ENCODE measurements around the gene INPP4B. TPM values are rescaled to one million over a fixed set of nuclear protein-coding genes. Genes with fewer than 3 reads are reported as not detected.

Gene INPP4B
- total and polyA plus RNA-seq, 2 donors (not counting 1 experiment from before 2014, with no cell fraction given): 0.03 TPM; not detected in 1

DNA sequence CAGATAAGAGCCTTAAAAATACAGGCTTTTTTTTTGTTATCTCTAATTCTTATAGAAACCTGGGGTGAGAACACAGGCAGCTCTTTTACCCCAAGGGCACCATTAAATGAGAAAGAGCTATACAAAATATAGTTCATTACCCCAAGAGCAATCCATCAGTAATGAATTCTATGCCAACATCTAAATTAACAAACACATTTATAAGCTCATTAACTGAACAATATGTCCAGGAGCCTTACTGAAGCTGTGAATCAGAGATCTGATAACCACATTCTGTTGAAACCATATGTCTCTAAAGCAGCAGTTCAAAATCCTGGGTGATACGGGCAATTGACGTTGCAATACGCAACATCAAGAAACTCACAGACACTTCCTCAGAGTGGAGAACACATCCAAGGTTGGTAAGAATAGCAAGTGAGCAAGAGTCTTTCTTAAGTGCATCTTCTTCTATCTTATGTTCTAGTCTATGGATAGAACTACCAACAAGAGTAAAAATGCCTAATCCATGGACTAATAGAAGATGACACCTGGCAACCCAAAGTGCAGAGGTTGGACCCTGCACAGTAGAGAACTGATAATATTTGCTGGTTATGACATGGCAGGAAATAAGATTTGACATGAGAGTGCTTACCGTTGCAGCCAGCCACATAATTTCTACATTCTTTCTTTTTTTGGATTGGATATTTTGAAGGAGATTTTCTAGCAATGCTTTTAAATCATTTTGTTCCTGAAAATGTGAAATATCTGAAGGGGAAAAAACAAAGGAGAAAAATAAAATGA lies 760.4 kb downstream of the INPP4B start:
- no peak overlapping the region for H3K27ac Mint-ChIP-seq
- CTCF ChIA-PET: no interaction called here

DNA sequence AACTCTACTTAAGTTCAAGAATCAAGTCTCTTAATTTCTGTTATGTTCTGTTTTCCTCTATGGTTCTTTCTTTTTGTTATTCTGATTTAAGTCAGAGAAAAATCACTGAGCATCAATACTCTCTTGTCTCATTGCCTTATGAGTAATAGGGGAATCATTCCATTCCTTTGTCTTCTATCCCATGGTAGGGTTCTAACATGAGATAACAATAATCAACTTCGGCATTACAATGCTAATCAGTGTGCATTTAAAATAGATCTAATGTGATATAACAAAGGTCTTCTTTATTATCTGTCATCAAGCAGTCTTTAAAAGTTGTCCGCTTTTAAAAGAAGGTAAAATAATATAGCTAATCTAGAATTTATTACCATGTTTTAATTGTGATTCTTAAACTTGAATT lies 762.8 kb downstream of the INPP4B start:
- Histone ChIP-seq H3K27me3 (replicated peaks in 1 of 4; ENCODE audit: control extremely low read depth in 1 of 4, control insufficient read depth in 3 of 4, insufficient read depth in 4 of 4, low read length in 3 of 4) (no peaks in the 10 kb centered on the region), H2AFZ (ENCODE audit: insufficient read depth, low read depth, low read length, poor library complexity, severe bottlenecking) (no peak overlapping the region), H3K9ac (ENCODE audit: low read length) (no peak overlapping the region), H3K9me3 (ENCODE audit: control extremely low read depth in 1 of 3, control insufficient read depth in 2 of 3, insufficient read depth in 1 of 3, low read length in 2 of 3) (no peaks in the 10 kb centered on the region), H3K79me2 (ENCODE audit: control insufficient read depth, insufficient read depth, low read length) (no peaks in the 10 kb centered on the region), H3K27ac (ENCODE audit: low read length in 2 of 2) (no peak overlapping the region), H3K4me3 (ENCODE audit: control extremely low read depth in 1 of 5, extremely low read depth in 1 of 5, insufficient read depth in 1 of 5, low read depth in 2 of 5, low read length in 4 of 5) (no peak overlapping the region), H4K20me1 (ENCODE audit: control insufficient read depth, insufficient read depth, low read length, poor library complexity, severe bottlenecking) (no peaks in the 10 kb centered on the region), H3K4me2 (replicated peaks; ENCODE audit: low read depth, low read length, poor library complexity, severe bottlenecking) (no peak overlapping the region), H3K4me1 (ENCODE audit: control insufficient read depth in 2 of 2, insufficient read depth in 2 of 2, low read length in 2 of 2) (no peaks in the 10 kb centered on the region), H3K36me3 (replicated peaks in 1 of 2; ENCODE audit: control extremely low read depth in 1 of 2, control insufficient read depth in 1 of 2, extremely low read depth in 1 of 2, insufficient read depth in 2 of 2, low read length in 1 of 2) (no peaks in the 10 kb centered on the region)
- no CpG with 5 or more reads among the region's 2 CpGs for WGBS (ENCODE audit: insufficient coverage)
- ChIA-PET POLR2A (no interaction called here), CTCF (no interaction called here)
- no peak for TF ChIP-seq EZH2 (IDR thresholded peaks at IDR 0.05; ENCODE audit: borderline replicate concordance, insufficient read depth, low read depth, low read length, poor library complexity, severe bottlenecking)
- TF ChIP-seq, protein P1, sequence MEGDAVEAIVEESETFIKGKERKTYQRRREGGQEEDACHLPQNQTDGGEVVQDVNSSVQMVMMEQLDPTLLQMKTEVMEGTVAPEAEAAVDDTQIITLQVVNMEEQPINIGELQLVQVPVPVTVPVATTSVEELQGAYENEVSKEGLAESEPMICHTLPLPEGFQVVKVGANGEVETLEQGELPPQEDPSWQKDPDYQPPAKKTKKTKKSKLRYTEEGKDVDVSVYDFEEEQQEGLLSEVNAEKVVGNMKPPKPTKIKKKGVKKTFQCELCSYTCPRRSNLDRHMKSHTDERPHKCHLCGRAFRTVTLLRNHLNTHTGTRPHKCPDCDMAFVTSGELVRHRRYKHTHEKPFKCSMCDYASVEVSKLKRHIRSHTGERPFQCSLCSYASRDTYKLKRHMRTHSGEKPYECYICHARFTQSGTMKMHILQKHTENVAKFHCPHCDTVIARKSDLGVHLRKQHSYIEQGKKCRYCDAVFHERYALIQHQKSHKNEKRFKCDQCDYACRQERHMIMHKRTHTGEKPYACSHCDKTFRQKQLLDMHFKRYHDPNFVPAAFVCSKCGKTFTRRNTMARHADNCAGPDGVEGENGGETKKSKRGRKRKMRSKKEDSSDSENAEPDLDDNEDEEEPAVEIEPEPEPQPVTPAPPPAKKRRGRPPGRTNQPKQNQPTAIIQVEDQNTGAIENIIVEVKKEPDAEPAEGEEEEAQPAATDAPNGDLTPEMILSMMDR (IDR thresholded peaks at IDR 0.05): no peak
- no peak for DNase-seq
- no peaks in the 10 kb centered on the region for H3K4me1 Mint-ChIP-seq
- H3K4me3 Mint-ChIP-seq: no peak overlapping the region
- intact Hi-C loops (cut with micrococcal nuclease): no loop called here
- no peak for ATAC-seq (ENCODE audit: low read depth)
- H3K27me3 Mint-ChIP-seq: no peaks in the 10 kb centered on the region
- no peak overlapping the region for H3K27ac Mint-ChIP-seq
- no peaks in the 10 kb centered on the region for H3K9me3 Mint-ChIP-seq (ENCODE audit: insufficient read depth)

More for the DNA sequence above, 760.4 kb downstream of the INPP4B start:
- Histone ChIP-seq H3K9ac (ENCODE audit: low read length) (no peak overlapping the region), H2AFZ (ENCODE audit: insufficient read depth, low read depth, low read length, poor library complexity, severe bottlenecking) (no peak overlapping the region), H3K4me3 (ENCODE audit: control extremely low read depth in 1 of 5, extremely low read depth in 1 of 5, insufficient read depth in 1 of 5, low read depth in 2 of 5, low read length in 4 of 5) (no peak overlapping the region), H3K27ac (ENCODE audit: low read length in 2 of 2) (no peak overlapping the region), H3K4me2 (replicated peaks; ENCODE audit: low read depth, low read length, poor library complexity, severe bottlenecking) (no peak overlapping the region), H3K4me1 (ENCODE audit: control insufficient read depth in 2 of 2, insufficient read depth in 2 of 2, low read length in 2 of 2) (no peaks in the 10 kb centered on the region), H3K79me2 (ENCODE audit: control insufficient read depth, insufficient read depth, low read length) (no peaks in the 10 kb centered on the region), H3K9me3 (ENCODE audit: control extremely low read depth in 1 of 3, control insufficient read depth in 2 of 3, insufficient read depth in 1 of 3, low read length in 2 of 3) (no peaks in the 10 kb centered on the region), H4K20me1 (ENCODE audit: control insufficient read depth, insufficient read depth, low read length, poor library complexity, severe bottlenecking) (no peaks in the 10 kb centered on the region), H3K36me3 (replicated peaks in 1 of 2; ENCODE audit: control extremely low read depth in 1 of 2, control insufficient read depth in 1 of 2, extremely low read depth in 1 of 2, insufficient read depth in 2 of 2, low read length in 1 of 2) (no peaks in the 10 kb centered on the region), H3K27me3 (replicated peaks in 1 of 4; ENCODE audit: control extremely low read depth in 1 of 4, control insufficient read depth in 3 of 4, insufficient read depth in 4 of 4, low read length in 3 of 4) (no peaks in the 10 kb centered on the region)
- no peaks in the 10 kb centered on the region for H3K4me1 Mint-ChIP-seq
- WGBS (ENCODE audit: insufficient coverage): no CpG with 5 or more reads among the region's 4 CpGs
- H3K9me3 Mint-ChIP-seq (ENCODE audit: insufficient read depth): no peaks in the 10 kb centered on the region
- H3K4me3 Mint-ChIP-seq: no peak overlapping the region
- H3K27me3 Mint-ChIP-seq: no peaks in the 10 kb centered on the region
- no peak for ATAC-seq (ENCODE audit: low read depth)
- DNase-seq: no peak
- no peak for TF ChIP-seq EZH2 (IDR thresholded peaks at IDR 0.05; ENCODE audit: borderline replicate concordance, insufficient read depth, low read depth, low read length, poor library complexity, severe bottlenecking)
- TF ChIP-seq, protein P1 (IDR thresholded peaks at IDR 0.05): no peak
- intact Hi-C loops (cut with micrococcal nuclease): no loop called here
- POLR2A ChIA-PET: no interaction called here

Data from B cell (primary cell).